Bronchial epithelial cell (primary cell): ENCODE measurements around the gene CDRT15L2. TPM values are rescaled to one million over a fixed set of nuclear protein-coding genes. Genes with fewer than 3 reads are reported as not detected.
"Not testable (repeated sequence)": the region's sequence is repeated elsewhere in the genome, so short reads cannot be mapped to it uniquely, and the experiment has no call there.

Source experiments
- DNase-seq: peaks from one replicate; pipeline ENCODE4 v3.0.0-alpha.2; 2010; ENCODE audit warnings: low read depth
- FAIRE-seq: peaks from 2 replicates; lab custom pipeline; 2011; peaks lifted over from hg19 to GRCh38; lab: Jason Lieb, UNC
- H3K27me3 ChIP-seq: 2 replicates; pipeline ENCODE4 v1.5.1; 2011; ENCODE audit warnings: low read length; ENCODE audit not compliant: control insufficient read depth, insufficient read depth
- H3K36me3 ChIP-seq: 2 replicates; pipeline ENCODE4 v1.5.1; 2011; ENCODE audit warnings: low read length; ENCODE audit not compliant: control insufficient read depth, insufficient read depth
- H3K4me3 ChIP-seq: 2 replicates; pipeline ENCODE4 v1.5.1; 2011; ENCODE audit warnings: mild to moderate bottlenecking, low read depth, low read length, control low read depth
- CTCF ChIP-seq: IDR thresholded peaks from 2 replicates; pipeline ENCODE4 v1.5.1; 2011; ENCODE audit warnings: mild to moderate bottlenecking, moderate library complexity, low read length, control low read depth, inconsistent platforms; ENCODE audit not compliant: insufficient read depth, severe bottlenecking
- total RNA-seq: library from RNA; depleted of rRNA; stranded (reverse); fragments of >200 nt; gene quantifications from 2 replicates; pipeline ENCODE4 v1.2.1, GENCODE V29; 2014

Gene CDRT15L2
- not detected in 2 replicates for total RNA-seq

GRCh38 chr17:20579424-20579823, at the start of gene CDRT15L2:
Gene CDRT15L2, plus strand, starts transcription at chr17:20579724. Its CDS starts 20 bp downstream, at chr17:20579744.
- not testable (repeated sequence) for H3K4me3 ChIP-seq, H3K36me3 ChIP-seq, H3K27me3 ChIP-seq, FAIRE-seq, DNase-seq

GRCh38 chr17:20530104-20530503, 49.4 kb upstream of the CDRT15L2 start:
- not testable (repeated sequence) for H3K27me3 ChIP-seq, H3K4me3 ChIP-seq, DNase-seq, H3K36me3 ChIP-seq, FAIRE-seq

GRCh38 chr17:20532544-20533090, 46.9 kb upstream of the CDRT15L2 start:
- peak; percentile 12 for DNase-seq
- H3K36me3 ChIP-seq, H3K27me3 ChIP-seq, FAIRE-seq: not testable (repeated sequence)
- H3K4me3 ChIP-seq, result peak overlapping the region; percentile 40

- H3K27me3 ChIP-seq, FAIRE-seq, DNase-seq, H3K36me3 ChIP-seq: not testable (repeated sequence)
- H3K4me3 ChIP-seq, result peak overlapping the region; percentile 40
Measured at GRCh38 chr17:20533206-20533605, 46.3 kb upstream of the CDRT15L2 start.

- not testable (repeated sequence) for H3K27me3 ChIP-seq, H3K36me3 ChIP-seq, FAIRE-seq, H3K4me3 ChIP-seq
- peak; percentile 52 for DNase-seq
Measured at GRCh38 chr17:20534711-20535550, 44.6 kb upstream of the CDRT15L2 start.

- peak; percentile 64 for FAIRE-seq
- H3K4me3 ChIP-seq, result not testable (repeated sequence)
Measured at GRCh38 chr17:20540414-20540813, 39.1 kb upstream of the CDRT15L2 start.

GRCh38 chr17:20540865-20541264, 38.7 kb upstream of the CDRT15L2 start:
- not testable (repeated sequence) for DNase-seq, H3K4me3 ChIP-seq, H3K36me3 ChIP-seq, H3K27me3 ChIP-seq, FAIRE-seq

More at GRCh38 chr17:20540414-20540813, 39.1 kb upstream of the CDRT15L2 start:
- H3K27me3 ChIP-seq, DNase-seq, H3K36me3 ChIP-seq: not testable (repeated sequence)

- not testable (repeated sequence) for H3K27me3 ChIP-seq, H3K36me3 ChIP-seq, FAIRE-seq, H3K4me3 ChIP-seq
- TF ChIP-seq CTCF, result peak; percentile 7
- peak; percentile 53 for DNase-seq
Measured at GRCh38 chr17:20541853-20542546, 37.5 kb upstream of the CDRT15L2 start.

- H3K36me3 ChIP-seq, H3K4me3 ChIP-seq, H3K27me3 ChIP-seq, DNase-seq: not testable (repeated sequence)
- FAIRE-seq, result peak; percentile 18
Measured at GRCh38 chr17:20547923-20548322, 31.6 kb upstream of the CDRT15L2 start.

- DNase-seq, H3K4me3 ChIP-seq, H3K27me3 ChIP-seq, H3K36me3 ChIP-seq, FAIRE-seq: not testable (repeated sequence)
Measured at GRCh38 chr17:20552920-20553319, 26.6 kb upstream of the CDRT15L2 start.

GRCh38 chr17:20554728-20555127, 24.8 kb upstream of the CDRT15L2 start:
- not testable (repeated sequence) for H3K27me3 ChIP-seq, FAIRE-seq, DNase-seq, H3K36me3 ChIP-seq, H3K4me3 ChIP-seq

- not testable (repeated sequence) for DNase-seq, H3K27me3 ChIP-seq, H3K36me3 ChIP-seq, H3K4me3 ChIP-seq
- peak; percentile 66 for FAIRE-seq
Measured at GRCh38 chr17:20555135-20556010, 24.2 kb upstream of the CDRT15L2 start.
